Activated CD4-positive, alpha-beta T cell treated with anti-CD3 and anti-CD28 coated beads, Interleukin-10, Interleukin-2, amounts not matched to agents 100 ng/mL and 50 ng/mL, durations not matched to agents 16 hours and 8 hours (primary cell): ENCODE results near the gene KLHL8.

Experiments used
- DNase-seq: peaks from one replicate; pipeline ENCODE4 v3.0.0-alpha.2; 2020

The KLHL8 gene

GRCh38 chr4:87118826-87119225 is 101.6 kb downstream of the KLHL8 start:
- no peak for DNase-seq

GRCh38 chr4:87118421-87118820 is 102.0 kb downstream of the KLHL8 start:
- DNase-seq, result no peak

GRCh38 chr4:87117732-87118075 is 102.7 kb downstream of the KLHL8 start:
- DNase-seq, result no peak

- DNase-seq, result no peak
Observed at GRCh38 chr4:87117051-87117731, 103.2 kb downstream of the KLHL8 start.

- no peak for DNase-seq
Observed at GRCh38 chr4:87116231-87116630, 104.2 kb downstream of the KLHL8 start.

GRCh38 chr4:87114245-87115062 is 106.0 kb downstream of the KLHL8 start:
- no peak for DNase-seq

- DNase-seq, result no peak
Observed at GRCh38 chr4:87112063-87112462, 108.4 kb downstream of the KLHL8 start.
